ENCODE measurements around the gene RALGDS.

Gene RALGDS

GRCh38 chr9:133048595-133048994 is 72.4 kb downstream of the RALGDS start:
- no peak for DNase-seq

Measured in effector CD8-positive, alpha-beta T cell (primary cell).